SK-N-DZ (cell line): ENCODE data around the gene GRIK2.
"Not testable (repeated sequence)": the region's sequence is repeated elsewhere in the genome, so short reads cannot be mapped to it uniquely, and the experiment has no call there.

ENCODE experiments used
- DNase-seq: peaks from one replicate; pipeline ENCODE4 v3.0.0-alpha.2; 2015; ENCODE audit warnings: low spot score

The GRIK2 gene

GRCh38 chr6:102015431-102015830 lies 621.9 kb downstream of the GRIK2 start:
- no peak for DNase-seq

DNA sequence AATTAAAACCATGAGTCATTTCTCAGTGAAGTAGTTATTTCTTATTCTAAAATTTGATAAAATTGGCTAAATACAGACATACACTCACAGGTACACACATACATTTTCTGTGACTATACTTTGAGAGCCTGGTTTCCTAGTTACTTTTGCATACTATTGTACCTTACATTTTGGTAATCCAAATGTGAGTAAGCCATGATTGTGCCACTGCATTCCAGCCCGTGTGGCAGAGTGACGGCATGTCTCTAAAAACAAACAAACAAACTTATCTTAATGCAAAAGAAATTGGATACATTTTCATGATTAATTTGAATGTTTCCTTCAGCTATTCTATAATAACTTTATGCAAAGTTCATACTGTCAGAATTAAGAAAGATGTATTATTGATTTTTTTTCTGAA lies 628.8 kb downstream of the GRIK2 start:
- no peak for DNase-seq

DNA sequence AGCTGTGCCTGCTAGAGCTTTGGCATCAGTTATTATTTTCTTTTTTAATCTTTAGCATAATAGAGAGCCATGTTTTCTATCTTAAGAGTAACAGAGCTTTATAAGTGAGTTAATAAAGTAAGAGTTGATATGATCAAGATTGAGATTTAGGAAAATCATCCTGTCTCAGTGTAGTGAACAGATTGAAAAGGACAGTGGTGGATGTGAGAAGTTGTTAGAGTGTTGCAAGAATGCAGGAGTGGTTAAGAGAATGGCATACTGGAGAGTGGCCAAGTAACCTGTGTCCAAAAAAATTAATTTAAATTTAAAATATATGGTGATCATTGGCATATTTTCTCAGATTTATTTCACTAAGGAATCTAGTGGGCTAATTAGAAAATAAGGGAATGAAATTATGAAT lies 629.3 kb downstream of the GRIK2 start:
- DNase-seq = no peak

DNA sequence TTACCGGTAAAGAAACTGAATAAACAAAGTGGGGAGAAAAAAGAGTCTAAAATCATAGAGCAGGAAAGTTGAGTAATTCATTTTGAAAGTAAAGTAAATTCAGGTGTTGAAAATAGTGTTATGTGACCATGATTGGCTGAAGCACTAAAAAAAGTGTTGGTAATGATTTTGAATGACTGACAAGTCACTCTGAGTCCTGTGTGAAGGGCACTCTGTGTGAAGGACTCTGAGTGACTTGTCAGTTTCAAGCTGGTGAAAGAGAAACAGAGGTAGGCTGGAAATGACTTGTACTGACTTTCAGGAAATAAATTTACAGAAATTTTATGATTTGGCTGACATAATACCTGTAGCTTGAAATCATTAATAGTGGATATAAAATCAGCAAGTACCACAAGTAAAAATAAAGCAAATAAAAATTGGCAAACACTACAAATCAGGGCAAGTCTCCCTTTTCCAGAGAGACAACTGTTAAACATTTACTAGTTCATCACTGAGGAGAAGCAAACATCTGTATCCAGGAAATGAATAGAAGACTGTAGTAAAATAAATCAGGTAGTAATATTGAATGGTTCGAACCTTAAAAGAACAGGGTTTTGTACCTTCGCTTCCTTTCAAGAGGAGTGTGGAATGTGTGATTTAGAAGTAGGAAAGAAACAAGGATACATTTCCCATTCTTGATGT lies 630.6 kb downstream of the GRIK2 start:
- no peak for DNase-seq

GRCh38 chr6:102026649-102027048 lies 633.1 kb downstream of the GRIK2 start:
- DNase-seq = peak; percentile 83

DNA sequence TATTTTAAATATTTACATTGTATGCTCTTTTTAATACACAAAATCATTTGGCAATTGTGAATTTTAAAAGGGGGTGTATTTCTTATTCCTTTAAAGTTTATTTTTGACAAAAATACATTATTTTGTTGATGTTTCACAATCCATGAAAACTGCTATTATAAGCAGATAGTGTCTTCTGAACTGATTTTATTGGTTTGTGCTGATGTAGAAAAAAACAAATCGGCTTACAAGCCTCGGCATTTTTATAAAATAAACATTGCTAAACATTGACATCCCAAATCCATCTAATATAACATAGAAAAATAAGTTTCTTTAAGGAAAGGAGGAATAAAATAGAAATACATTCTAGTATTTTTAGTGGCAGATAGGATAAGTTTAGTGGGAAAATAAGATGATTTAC lies 634.7 kb downstream of the GRIK2 start:
- DNase-seq = no peak

DNA sequence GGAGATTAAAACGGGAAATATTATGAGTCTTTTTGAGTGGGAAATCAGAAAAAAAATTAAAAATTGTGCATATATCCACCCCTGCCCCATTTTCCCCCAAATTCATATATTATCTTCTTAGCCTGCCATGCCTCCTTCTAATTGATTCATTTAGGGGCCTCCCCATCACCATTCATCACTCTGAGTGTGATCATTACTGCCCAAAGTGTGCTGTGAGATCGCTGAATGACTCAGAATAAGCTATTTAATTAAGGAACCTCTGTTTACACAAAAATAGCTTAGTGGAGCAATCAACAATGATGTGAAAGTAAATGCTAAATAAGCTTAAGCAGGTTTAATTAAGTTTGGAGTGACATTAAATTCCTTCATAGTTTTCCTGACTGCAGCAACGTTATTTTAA lies 645.5 kb downstream of the GRIK2 start:
- DNase-seq = no peak

DNA sequence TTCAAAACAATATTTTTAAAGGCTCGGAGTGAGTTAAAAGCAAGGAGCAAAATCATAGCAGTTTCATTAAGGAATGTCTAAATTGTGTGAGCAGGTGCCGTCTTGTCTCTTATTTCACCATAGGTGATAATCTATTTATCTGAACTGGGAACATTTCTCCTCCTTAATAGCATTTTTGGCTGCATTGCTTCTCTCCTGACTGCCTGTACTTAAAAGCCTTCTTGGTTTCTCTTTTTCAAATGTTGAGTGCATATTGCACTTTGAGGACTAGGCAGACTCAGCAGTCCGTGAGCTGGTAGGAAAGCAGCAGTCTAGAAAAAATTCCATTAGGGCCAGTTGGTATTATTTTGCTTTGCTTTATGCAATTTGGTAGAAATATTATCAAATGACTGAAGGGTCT lies 645.9 kb downstream of the GRIK2 start:
- DNase-seq = no peak

DNA sequence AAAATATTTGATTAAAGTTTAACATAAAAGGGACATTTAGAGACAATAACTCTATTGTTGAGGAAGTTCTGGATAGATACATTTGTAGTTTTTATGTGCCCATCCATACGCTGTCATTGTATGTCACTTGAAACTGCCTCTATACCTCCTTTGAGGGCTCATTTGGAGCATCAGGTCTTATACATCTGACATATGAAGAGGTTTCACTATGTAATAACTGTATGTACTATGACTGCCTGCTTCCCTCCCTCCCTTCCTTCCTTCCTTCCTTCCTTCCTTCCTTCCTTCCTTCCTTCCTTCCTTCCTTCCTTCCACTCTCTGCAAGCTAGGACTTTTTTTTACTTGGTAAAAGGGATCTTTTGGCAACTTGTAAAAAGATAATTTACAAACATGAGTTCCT lies 657.5 kb downstream of the GRIK2 start:
- DNase-seq = no peak

- DNase-seq = no peak
Observed at GRCh38 chr6:102051720-102052119, 658.2 kb downstream of the GRIK2 start.

DNA sequence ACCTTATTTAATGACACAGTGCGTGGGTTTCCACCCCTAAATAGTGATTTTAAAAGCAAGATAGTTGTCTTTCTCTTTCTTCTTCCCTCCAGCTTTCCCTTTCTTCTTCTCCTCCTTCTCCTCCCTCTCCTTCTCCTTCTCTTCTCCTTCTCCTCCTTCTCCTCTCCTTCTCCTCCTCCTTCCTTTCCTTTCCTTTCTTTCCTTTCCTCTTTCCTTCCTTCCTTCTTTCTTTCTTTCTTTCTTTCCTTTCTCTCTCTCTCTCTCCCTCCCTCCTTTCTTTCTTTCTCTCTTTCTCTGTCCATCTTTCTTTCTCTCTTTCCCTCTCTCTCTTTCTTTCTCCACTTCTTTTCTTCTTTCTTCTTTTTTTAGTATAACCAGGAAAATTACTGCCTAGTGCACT lies 670.6 kb downstream of the GRIK2 start:
- DNase-seq = no peak

DNA sequence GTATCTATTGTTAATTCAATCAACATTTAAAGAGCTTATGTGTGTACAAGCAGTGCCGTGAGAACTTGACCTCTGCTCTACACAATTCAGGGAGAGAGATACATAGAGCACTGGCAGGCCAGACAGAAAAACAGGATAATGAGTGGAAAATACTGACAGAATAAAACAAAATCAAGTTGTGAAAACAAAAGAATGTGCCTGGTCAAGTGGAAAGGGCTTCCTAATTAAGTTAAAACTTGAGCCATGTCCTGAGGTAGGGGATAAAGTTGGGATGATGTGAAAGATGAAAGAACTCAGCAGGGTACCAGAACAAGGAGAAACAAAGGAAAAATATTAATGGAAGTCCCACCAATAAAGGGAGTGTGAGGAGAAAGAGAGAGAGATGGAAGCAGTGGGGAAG lies 672.8 kb downstream of the GRIK2 start:
- DNase-seq = no peak

DNA sequence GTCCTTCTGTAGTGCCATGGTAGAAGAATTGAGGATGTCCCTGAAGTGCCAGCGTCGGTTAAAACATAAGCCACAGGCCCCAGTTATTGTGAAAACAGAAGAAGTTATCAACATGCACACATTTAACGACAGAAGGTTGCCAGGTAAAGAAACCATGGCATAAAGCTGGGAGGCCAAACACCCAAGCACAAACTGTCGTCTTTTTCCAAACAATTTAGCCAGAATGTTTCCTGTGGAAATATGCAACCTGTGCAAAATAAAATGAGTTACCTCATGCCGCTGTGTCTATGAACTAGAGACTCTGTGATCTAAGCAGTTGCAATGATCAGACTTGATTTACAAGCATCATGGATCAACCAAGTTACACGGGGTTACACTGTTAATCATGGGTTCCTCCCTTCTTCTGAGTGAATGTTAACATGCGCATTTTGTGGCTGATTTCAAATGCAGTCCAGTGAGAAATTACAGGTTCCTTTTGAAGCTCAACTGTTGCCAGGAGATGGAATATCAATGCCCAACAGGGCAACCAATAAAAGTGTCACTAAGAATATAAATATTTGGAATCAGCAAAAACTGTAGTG lies 674.9 kb downstream of the GRIK2 start:
- DNase-seq = no peak

DNA sequence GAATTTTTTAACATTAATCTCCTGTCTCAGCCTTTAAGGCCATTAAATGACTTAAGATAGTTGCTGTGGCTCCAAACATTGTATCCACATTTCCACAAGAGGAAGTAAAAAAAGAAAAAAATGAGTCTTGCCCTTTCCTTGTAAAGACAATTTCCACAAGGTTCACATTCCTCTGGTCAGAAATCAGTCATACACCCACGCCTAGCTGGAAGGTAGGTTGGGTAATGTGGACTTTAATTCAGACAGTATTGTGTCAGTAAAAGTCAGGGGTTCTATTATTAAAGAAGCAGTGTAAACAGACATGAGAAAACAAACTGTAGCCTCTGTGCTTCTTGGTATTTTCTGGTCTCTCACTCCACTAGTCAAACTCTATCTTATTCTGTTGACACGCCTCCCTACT lies 682.0 kb downstream of the GRIK2 start:
- no peak for DNase-seq

- no peak for DNase-seq
Observed at GRCh38 chr6:102085257-102085656, 691.7 kb downstream of the GRIK2 start.

DNA sequence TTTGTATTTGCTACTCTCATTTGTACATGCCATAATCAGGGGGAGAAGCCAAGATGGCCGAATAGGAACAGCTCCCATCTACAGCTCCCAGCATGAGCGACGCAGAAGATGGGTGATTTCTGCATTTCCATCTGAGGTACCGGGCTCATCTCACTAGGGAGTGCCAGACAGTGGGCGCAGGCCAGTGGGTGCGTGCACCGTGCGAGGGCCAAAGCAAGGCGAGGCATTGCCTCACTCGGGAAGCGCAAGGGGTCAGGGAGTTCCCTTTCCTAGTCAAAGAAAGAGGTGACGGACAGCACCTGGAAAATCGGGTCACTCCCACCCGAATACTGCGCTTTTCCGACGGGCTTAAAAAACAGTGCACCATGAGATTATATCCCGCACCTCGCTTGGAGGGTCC lies 694.7 kb downstream of the GRIK2 start:
- DNase-seq = not testable (repeated sequence)

DNA sequence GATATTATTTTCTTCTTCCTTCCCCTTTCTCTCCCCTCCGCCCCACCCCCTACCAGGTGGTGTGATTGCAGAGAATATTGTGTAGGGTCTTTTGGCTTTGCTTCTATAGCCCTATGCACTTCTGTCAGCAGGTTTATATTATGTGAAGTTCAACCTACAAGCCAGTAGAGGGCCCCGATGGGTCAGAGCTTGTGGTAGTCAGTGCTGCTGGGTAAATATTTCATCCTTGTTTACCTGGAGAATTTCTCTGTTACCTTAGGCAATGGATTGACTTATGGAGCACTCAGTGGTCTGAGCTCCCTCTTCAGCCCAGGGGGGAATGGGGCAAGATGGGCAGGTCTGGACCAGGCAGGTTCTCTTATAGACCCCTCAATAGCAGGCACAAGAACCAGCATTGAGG lies 720.9 kb downstream of the GRIK2 start:
- no peak for DNase-seq

DNA sequence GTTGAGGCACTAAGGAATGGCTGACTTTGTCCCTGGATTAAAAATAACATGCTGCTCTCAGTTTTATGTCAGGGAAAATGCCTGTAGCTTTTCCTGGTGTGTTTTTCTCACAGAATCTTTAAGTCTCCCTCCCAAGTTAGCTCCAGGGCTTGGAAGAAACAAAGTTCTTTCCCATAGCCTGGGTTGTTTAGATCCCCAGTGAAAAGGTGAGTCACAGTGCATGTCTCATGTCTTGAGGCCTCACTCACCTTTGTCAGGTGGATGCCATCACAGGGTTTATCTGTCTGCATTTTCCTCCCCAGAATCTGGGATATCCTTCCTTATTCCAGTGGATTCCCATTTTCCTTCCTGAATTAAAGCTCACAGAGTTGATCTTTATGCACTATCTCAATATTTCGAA lies 722.4 kb downstream of the GRIK2 start:
- DNase-seq = no peak

DNA sequence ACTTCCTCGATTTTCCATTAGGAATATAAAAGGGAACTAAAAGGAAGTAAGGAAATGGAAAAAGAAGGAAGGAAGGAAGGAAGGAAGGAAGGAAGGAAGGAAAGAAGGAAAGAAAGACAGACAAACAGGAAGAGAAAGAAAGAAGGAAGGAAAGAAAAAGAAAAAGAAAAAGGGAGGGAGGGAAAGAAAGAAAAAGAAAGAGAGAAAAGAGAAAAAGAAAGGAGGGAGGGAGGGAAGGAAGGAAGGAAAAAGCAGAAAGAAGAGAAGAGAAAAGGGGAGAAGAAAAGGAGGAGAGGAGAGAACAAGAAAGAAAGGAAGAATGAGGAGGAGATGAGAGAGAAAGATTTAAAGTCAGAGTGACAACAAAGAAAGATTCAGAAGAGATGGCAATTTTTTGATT lies 724.5 kb downstream of the GRIK2 start:
- DNase-seq = no peak
